PC-3 (cell line): ENCODE results near the gene ZNF134.

Experiments used
- EZH2 ChIP-seq: fragments of 300-600 bp; sonication (generic); IDR thresholded peaks from one replicate; pipeline ENCODE4 v1.6.1; 2017; ENCODE audit warnings: antibody characterized with exemption, mild to moderate bottlenecking, low read length; ENCODE audit not compliant: unreplicated experiment
- TF ChIP-seq, protein P1 (sequence below): fragments of 300-600 bp; sonication (generic); conservative IDR thresholded peaks from 2 replicates; pipeline ENCODE4 v1.5.1; 2017; ENCODE audit warnings: antibody characterized with exemption, low read depth, mild to moderate bottlenecking, low read length

DNA sequence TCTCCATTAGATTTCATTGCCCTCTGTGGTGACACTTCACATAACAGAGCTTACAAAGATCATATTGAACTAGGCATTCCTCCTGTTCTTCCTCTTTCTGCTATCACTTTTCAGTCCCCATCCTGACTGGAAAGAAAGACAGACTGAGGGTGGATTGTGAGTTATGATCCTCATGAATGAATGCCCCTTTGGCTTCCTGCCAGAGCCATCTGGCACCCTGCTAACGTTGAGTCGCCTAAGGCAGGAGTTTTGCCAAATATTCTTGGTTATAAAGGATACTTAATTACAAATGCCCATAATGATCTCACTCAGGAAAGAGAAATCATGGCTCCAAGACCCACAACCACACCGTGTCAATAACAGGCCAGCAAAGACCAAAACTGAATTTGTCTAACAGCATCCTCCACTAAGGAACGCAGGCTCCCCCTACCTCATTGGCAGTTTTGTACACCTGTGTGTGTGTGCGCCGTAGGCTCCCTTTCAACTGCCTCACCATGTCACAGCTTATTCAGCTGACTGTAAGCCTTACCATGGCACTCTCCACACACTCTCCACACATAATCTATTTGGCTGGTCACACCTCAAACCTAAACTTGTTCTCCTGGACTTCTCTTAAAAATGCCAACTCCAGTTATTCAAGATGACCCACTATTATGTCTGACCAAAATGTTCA is 34.4 kb downstream of the ZNF134 start:
- TF ChIP-seq, protein P1, sequence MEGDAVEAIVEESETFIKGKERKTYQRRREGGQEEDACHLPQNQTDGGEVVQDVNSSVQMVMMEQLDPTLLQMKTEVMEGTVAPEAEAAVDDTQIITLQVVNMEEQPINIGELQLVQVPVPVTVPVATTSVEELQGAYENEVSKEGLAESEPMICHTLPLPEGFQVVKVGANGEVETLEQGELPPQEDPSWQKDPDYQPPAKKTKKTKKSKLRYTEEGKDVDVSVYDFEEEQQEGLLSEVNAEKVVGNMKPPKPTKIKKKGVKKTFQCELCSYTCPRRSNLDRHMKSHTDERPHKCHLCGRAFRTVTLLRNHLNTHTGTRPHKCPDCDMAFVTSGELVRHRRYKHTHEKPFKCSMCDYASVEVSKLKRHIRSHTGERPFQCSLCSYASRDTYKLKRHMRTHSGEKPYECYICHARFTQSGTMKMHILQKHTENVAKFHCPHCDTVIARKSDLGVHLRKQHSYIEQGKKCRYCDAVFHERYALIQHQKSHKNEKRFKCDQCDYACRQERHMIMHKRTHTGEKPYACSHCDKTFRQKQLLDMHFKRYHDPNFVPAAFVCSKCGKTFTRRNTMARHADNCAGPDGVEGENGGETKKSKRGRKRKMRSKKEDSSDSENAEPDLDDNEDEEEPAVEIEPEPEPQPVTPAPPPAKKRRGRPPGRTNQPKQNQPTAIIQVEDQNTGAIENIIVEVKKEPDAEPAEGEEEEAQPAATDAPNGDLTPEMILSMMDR: no peak
- TF ChIP-seq EZH2: no peak
